Measurements from ENCODE around the gene ATP4B. TPM values are rescaled to one million over a fixed set of nuclear protein-coding genes. Genes with fewer than 3 reads are reported as not detected.

The ATP4B gene
- total RNA-seq, 4 donors from 2014 or later: not detected

DNA sequence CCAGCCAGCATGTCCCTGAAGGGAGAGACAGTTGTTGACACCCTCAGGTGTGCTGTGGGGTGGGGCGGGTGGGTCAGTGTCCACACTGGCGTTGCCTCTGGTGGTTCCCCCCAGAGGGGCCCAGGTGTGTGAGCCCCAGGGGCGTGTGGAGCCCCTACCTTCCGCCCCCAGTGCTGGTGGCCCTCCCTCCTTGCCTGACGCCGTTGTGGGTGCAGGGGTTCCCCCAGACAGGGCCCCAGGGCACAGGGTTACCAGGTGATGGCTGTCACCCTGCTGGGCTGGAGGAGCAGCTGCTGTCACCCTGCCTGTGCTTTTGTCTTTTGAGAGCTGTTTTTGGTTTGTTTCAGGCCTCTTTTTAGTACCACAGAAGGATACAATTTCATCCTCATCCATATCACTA lies 27.2 kb downstream of the ATP4B start:
- Histone ChIP-seq H3K4me1 (no peaks in the 10 kb centered on the region), H3K27ac (no peak overlapping the region), H3K4me3 (no peak overlapping the region), H3K9me3 (no peaks in the 10 kb centered on the region), H3K27me3 (no peaks in the 10 kb centered on the region), H3K36me3 (peaks cover 61% of the 10 kb centered on the region)
- peak; percentile 46 to 58 for DNase-seq (ENCODE audit: low spot score in 2 of 2)
- 84% methylated on average over 3 of the region's 6 CpGs for WGBS
- no peak for TF ChIP-seq EP300 (IDR thresholded peaks at IDR 0.05)
- TF ChIP-seq, protein P1, sequence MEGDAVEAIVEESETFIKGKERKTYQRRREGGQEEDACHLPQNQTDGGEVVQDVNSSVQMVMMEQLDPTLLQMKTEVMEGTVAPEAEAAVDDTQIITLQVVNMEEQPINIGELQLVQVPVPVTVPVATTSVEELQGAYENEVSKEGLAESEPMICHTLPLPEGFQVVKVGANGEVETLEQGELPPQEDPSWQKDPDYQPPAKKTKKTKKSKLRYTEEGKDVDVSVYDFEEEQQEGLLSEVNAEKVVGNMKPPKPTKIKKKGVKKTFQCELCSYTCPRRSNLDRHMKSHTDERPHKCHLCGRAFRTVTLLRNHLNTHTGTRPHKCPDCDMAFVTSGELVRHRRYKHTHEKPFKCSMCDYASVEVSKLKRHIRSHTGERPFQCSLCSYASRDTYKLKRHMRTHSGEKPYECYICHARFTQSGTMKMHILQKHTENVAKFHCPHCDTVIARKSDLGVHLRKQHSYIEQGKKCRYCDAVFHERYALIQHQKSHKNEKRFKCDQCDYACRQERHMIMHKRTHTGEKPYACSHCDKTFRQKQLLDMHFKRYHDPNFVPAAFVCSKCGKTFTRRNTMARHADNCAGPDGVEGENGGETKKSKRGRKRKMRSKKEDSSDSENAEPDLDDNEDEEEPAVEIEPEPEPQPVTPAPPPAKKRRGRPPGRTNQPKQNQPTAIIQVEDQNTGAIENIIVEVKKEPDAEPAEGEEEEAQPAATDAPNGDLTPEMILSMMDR (IDR thresholded peaks at IDR 0.05): no peak
- no peak for TF ChIP-seq POLR2AphosphoS5 (IDR thresholded peaks at IDR 0.05)
- TF ChIP-seq POLR2A (IDR thresholded peaks at IDR 0.05): no peak

DNA sequence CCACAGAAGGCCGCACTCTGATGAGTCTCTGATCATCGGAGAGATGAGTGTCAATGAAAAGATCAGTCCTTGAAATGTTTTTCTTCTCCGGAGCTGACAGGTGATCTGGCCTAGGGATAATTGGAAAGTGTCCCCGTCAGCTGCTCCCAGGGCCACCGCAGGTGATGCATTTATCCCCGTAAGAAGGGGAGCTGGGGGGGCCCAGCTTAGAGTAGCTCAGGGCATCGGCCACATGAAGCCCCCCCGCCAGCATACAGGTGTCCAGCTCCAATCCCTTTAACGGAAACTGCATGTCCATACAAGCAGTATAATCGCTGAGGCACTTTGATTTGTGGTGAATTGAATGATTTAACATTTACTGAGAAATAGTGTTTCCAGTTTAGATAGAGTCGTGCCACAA lies 27.7 kb downstream of the ATP4B start:
- H3K9me3 ChIP-seq: no peaks in the 10 kb centered on the region
- peak; percentile 22 to 47 for DNase-seq (ENCODE audit: low spot score in 2 of 2)
- H3K27me3 ChIP-seq: no peaks in the 10 kb centered on the region
- WGBS: 85% methylated on average over 11 of the region's 11 CpGs
- TF ChIP-seq, protein P1 (IDR thresholded peaks at IDR 0.05): no peak
- TF ChIP-seq POLR2A (IDR thresholded peaks at IDR 0.05) (no peak), EP300 (IDR thresholded peaks at IDR 0.05) (no peak), POLR2AphosphoS5 (IDR thresholded peaks at IDR 0.05) (no peak)
- H3K4me3 ChIP-seq: no peak overlapping the region
- peaks cover 56% of the 10 kb centered on the region for H3K36me3 ChIP-seq
- H3K4me1 ChIP-seq: no peaks in the 10 kb centered on the region
- no peak overlapping the region for H3K27ac ChIP-seq

DNA sequence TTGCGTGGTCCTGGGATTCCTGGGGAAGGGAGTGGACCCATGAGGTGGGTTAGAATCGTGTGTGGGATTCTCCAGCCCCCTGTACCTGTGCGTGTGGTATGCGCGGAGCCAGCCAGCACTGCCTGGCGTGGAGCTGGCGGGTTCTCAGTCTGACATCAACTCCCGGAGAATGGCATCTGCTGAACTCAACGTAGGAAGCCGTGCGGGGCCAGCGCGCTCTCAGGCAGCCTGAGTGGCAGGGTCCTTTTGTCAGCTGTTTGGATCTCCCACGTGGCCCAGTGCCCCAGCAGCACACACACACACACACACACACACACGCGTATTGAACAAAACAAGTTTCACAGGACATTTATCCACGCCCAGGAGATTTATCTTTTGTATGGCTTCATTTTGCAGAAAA lies 28.1 kb downstream of the ATP4B start:
- Histone ChIP-seq H3K4me3 (no peak overlapping the region), H3K36me3 (peaks cover 51% of the 10 kb centered on the region)
- WGBS: 93% methylated on average over 15 of the region's 17 CpGs

DNA sequence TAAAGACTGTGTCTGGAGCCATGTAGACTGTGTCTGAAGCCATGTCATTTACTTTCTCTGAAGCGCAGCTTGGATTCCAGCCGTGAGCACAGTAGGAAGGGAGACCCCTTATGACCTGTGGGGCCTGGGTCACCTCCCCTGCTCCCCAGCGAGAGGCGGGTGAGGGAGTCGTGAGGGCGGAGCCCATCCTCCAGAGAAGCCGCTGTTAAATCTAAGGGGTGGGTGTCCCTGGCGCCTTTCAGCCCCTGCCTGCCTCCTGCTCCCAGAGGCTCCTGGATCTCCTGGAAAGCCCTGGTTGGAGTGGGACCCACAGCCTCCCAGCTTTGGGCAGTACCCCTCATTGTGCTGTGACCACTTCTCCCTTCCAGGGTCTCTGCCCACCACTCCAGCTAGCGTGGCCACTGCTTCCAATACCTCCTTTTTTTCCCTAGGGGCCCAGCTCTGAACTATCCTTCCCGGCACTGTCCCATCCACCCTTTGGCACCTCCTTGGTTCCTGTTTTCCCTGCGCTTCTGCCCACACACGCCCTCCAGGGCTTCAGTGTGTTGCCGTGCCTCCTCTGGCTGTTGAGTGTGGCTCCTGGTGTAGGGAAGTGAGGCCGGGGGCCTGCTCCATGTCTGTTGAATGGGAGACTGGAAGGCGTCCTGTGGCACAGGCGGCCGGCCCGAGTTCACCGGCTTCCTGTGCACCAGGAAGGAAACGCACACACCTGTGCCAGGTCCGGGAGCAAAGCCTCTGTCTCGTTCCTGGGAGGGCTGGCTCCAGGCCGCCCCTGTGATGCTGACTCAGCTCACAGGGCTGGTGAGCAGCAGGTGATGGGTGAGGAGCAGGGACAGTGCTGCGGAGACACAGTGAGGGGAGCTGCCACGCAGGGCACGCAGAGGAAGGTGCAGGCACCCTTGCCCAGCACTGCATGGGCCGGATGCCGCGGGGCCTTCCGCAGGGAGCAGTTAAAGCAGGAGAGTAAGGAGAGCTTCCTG lies 29.4 kb downstream of the ATP4B start:
- Histone ChIP-seq H3K4me3 (no peak overlapping the region), H3K27ac (no peak overlapping the region), H3K27me3 (no peaks in the 10 kb centered on the region), H3K9me3 (no peaks in the 10 kb centered on the region), H3K4me1 (no peaks in the 10 kb centered on the region), H3K36me3 (peaks cover 46% of the 10 kb centered on the region)
- TF ChIP-seq EP300 (IDR thresholded peaks at IDR 0.05) (no peak), POLR2AphosphoS5 (IDR thresholded peaks at IDR 0.05) (no peak), POLR2A (IDR thresholded peaks at IDR 0.05) (no peak)
- TF ChIP-seq, protein P1 (IDR thresholded peaks at IDR 0.05): no peak
- 85% methylated on average over 21 of the region's 30 CpGs for WGBS
- DNase-seq (ENCODE audit: low spot score in 2 of 2): peak; percentile 42 to 75

More for the DNA sequence above, 28.1 kb downstream of the ATP4B start:
- H3K4me1 ChIP-seq: no peaks in the 10 kb centered on the region
- TF ChIP-seq POLR2AphosphoS5 (IDR thresholded peaks at IDR 0.05): no peak
- TF ChIP-seq, protein P1 (IDR thresholded peaks at IDR 0.05): no peak
- TF ChIP-seq EP300 (IDR thresholded peaks at IDR 0.05): no peak
- TF ChIP-seq POLR2A (IDR thresholded peaks at IDR 0.05): no peak
- no peaks in the 10 kb centered on the region for H3K27me3 ChIP-seq
- no peak overlapping the region for H3K27ac ChIP-seq
- peak; percentile 35 to 52 for DNase-seq (ENCODE audit: low spot score in 2 of 2)
- H3K9me3 ChIP-seq: no peaks in the 10 kb centered on the region

DNA sequence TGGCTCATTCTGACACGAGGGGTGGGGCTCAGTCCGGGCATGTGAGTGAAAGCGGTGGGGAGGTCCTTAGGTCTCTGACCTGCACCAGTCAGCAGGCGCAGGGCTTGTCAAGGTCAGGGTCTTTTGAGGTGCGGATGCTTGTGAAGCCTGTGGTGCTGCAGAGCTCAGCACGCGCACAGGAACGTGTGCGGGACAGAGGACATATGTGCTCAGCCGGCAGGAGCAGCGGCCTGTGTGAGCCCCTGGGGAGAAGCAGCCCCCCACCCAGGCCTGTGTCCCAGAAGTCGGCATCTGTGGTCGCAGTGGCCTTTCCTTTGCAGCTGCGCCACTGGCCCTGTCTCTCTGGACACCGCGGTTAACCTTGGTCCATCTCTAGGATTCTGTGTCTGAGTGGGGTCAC lies 30.9 kb downstream of the ATP4B start:
- Histone ChIP-seq H3K9me3 (no peaks in the 10 kb centered on the region), H3K27ac (no peak overlapping the region), H3K4me3 (no peak overlapping the region), H3K4me1 (no peaks in the 10 kb centered on the region), H3K36me3 (peaks cover 41% of the 10 kb centered on the region), H3K27me3 (no peaks in the 10 kb centered on the region)
- 92% methylated on average over 16 of the region's 16 CpGs for WGBS
- TF ChIP-seq EP300 (IDR thresholded peaks at IDR 0.05): no peak
- no peak for TF ChIP-seq POLR2A (IDR thresholded peaks at IDR 0.05)
- no peak for TF ChIP-seq POLR2AphosphoS5 (IDR thresholded peaks at IDR 0.05)
- TF ChIP-seq, protein P1 (IDR thresholded peaks at IDR 0.05): no peak
- peak in 1 of 2 donors; percentile 60 for DNase-seq (ENCODE audit: low spot score in 2 of 2)
